GM12801 (cell line): ENCODE measurements around the gene PLCB1.

Source experiments
- TF ChIP-seq, protein P1 (sequence below): IDR thresholded peaks from one replicate; pipeline ENCODE4 v1.5.1; 2011; ENCODE audit warnings: control low read depth; ENCODE audit not compliant: insufficient read length; ENCODE audit errors: extremely low read depth

PLCB1 gene

DNA sequence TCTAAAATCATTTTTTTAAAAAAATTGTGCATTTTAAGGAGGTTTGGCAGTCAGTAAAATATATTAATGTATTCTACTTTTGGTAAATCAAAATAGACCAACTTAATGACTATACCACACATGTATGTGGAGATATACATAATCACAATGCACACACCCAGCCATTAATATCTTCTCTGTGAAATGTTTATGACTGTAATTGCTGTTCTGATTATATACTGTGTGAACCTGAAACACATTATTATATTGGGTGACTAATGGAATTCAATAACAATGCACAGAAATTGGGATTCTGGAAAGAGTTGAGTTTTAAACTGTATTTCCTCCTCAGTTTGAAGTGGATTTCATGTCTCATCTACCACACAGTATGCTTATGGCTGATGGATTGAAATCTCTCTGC is 233.6 kb downstream of the PLCB1 start:
- TF ChIP-seq, protein P1, sequence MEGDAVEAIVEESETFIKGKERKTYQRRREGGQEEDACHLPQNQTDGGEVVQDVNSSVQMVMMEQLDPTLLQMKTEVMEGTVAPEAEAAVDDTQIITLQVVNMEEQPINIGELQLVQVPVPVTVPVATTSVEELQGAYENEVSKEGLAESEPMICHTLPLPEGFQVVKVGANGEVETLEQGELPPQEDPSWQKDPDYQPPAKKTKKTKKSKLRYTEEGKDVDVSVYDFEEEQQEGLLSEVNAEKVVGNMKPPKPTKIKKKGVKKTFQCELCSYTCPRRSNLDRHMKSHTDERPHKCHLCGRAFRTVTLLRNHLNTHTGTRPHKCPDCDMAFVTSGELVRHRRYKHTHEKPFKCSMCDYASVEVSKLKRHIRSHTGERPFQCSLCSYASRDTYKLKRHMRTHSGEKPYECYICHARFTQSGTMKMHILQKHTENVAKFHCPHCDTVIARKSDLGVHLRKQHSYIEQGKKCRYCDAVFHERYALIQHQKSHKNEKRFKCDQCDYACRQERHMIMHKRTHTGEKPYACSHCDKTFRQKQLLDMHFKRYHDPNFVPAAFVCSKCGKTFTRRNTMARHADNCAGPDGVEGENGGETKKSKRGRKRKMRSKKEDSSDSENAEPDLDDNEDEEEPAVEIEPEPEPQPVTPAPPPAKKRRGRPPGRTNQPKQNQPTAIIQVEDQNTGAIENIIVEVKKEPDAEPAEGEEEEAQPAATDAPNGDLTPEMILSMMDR: no peak

DNA sequence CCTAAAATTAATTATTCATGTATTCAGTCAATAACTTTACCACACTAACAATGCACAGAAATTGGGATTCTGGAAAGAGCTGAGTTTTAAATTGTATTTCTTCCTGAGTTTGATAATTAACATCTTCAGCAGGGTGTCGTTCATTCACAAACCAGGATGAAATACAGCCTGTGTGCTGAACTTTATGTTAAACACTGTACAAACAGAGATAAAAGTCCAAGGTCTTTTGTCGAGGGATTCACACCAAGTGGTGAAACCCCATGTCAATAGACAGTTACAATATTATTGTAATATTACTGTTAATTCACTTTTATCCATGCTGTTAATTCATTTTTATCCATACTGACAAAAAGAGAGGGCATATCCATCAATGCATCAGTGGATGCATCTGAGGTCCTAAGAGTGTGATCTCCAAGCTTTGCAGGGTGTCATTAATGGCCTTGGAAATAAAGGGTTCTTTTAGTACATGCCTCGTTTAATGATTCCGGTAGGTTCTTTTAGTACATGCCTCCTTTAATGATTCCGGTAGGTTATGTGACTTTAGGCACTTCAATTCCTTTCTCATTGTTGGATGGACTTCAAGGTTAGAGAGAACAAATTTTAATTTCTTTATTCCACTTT is 234.3 kb downstream of the PLCB1 start:
- TF ChIP-seq, protein P1: no peak

DNA sequence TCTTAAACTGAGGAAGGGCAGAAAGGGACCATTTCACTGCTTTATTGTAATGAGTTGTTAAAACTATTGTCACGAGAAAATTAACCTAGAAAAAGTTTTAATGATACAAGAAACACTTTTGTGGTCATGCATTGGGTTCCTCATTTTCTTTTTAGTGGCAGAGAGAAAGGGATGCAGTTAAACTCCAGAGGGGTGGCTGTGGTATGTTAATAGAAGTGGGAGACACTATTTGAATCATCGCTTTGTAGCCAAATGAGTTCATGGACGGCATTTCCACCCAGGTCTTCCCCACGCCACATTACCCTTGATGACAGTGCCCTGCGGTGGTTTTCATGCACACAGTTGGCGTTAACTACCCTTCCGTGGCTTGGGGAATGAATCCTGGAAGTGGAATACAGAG is 235.6 kb downstream of the PLCB1 start:
- TF ChIP-seq, protein P1: no peak

DNA sequence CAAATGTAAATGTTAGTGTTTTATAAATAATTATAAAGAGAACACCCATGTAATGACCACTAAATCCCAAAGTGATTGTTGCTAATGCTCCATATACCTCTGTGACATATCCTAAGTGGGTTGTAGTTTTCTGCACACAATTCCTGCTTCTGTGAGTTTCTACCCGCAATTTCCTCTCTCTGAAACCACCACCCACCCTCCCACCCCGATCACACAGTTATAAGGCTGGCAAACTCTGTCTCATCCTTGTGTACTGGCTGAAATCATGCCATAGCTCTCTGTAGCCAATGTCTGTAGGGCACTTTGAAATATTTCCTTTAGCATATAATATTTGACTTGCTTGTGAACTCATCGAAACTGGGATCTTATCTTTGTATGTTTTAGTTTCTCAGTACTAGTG is 236.6 kb downstream of the PLCB1 start:
- TF ChIP-seq, protein P1: no peak

DNA sequence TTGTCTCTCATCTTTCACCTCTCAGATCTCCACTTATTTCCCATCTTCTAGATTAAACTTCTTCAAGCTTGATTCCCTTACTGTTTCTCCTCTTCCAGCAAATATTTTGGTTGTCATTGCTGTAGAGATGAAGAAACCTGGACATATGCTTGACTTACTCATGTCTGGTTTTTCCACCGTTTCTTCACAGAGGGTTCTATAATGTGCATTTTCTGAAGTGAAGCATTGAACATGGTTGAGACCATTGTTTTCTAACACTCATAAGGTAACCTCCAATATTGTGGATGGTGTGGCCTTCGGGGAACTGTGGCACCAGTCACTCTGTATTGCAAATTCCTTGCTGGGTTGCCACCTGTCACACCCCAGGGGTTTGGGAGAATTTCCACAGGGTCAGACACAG is 237.2 kb downstream of the PLCB1 start:
- TF ChIP-seq, protein P1: no peak

DNA sequence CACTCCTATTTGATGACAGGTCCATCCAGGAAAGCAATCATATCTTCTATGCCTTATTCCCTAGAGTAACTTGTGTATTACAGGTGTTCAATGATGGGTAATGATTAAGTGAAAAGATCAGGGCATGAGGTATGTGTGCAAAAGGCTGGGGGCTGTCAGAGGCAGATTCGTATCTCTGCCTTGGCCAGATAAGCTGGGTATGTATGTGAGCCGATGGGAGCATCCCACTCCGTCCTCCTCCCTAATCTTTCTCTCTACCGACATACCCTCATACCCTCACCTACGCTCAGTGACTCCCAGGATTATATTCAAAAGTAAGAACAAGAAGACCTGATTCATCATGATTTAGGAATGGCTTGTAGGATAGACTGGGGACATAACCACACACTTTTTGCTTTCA is 238.7 kb downstream of the PLCB1 start:
- TF ChIP-seq, protein P1: no peak

DNA sequence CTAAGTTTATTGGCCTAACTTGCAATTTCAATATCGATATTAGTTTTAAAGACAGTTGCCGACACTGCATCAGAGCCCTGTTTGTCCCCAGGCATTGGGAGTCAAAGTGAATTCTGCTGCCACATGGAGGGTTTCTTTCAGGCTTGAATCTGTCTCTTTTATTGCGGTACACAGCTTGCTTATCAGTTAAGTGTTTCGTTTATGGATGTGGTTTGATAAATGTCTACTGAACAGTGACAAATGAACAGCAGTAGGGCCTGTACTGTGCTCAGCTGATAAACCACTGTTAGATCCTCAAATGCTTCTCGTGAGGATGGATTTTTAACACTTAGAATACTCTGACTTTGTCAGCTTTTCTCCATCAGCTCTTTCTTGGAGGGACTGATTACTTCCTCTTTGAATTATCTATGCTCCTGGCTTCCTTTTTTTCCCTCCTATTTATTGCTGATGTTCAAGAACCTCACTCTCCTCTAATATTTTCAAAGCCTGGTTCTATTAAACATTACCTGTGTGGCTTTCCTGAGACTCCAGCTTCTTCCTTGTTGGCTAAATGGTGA is 240.8 kb downstream of the PLCB1 start:
- TF ChIP-seq, protein P1: no peak
